ENCODE data around the gene FOLR3.

FOLR3 gene

GRCh38 chr11:72114570-72114969 lies 21.0 kb upstream of the FOLR3 start:
- no peak for TF ChIP-seq MAX (IDR thresholded peaks at IDR 0.05)
- no peak for TF ChIP-seq YY1 (IDR thresholded peaks at IDR 0.05; ENCODE audit: low read depth)
- TF ChIP-seq EGR1 (IDR thresholded peaks at IDR 0.05), result no peak
- TF ChIP-seq NFIC (IDR thresholded peaks at IDR 0.05), result no peak
- TF ChIP-seq FOXM1 (IDR thresholded peaks at IDR 0.05; ENCODE audit: borderline replicate concordance, low read depth), result no peak
- TF ChIP-seq REST (IDR thresholded peaks at IDR 0.05; ENCODE audit: low read depth), result no peak
- no peak for TF ChIP-seq TEAD4 (IDR thresholded peaks at IDR 0.05)
- TF ChIP-seq TCF12 (IDR thresholded peaks at IDR 0.05; ENCODE audit: low read depth), result no peak
- TF ChIP-seq TAF1 (IDR thresholded peaks at IDR 0.05; ENCODE audit: low read depth), result no peak
- no peak for TF ChIP-seq USF1 (IDR thresholded peaks at IDR 0.05)
- TF ChIP-seq CREB1 (IDR thresholded peaks at IDR 0.05; ENCODE audit: low read depth), result no peak
- TF ChIP-seq ZBTB7A (IDR thresholded peaks at IDR 0.05; ENCODE audit: low read depth), result no peak
- TF ChIP-seq RAD21 (IDR thresholded peaks at IDR 0.05; ENCODE audit: low read depth), result no peak
- TF ChIP-seq EP300 (IDR thresholded peaks at IDR 0.05; ENCODE audit: borderline replicate concordance), result no peak
- no peak for TF ChIP-seq CEBPB (IDR thresholded peaks at IDR 0.05)

- TF ChIP-seq USF1 (IDR thresholded peaks at IDR 0.05), result no peak
- no peak for TF ChIP-seq TAF1 (IDR thresholded peaks at IDR 0.05; ENCODE audit: low read depth)
- TF ChIP-seq FOXM1 (IDR thresholded peaks at IDR 0.05; ENCODE audit: borderline replicate concordance, low read depth), result no peak
- TF ChIP-seq EP300 (IDR thresholded peaks at IDR 0.05; ENCODE audit: borderline replicate concordance), result no peak
- TF ChIP-seq CREB1 (IDR thresholded peaks at IDR 0.05; ENCODE audit: low read depth), result no peak
- TF ChIP-seq TCF12 (IDR thresholded peaks at IDR 0.05; ENCODE audit: low read depth), result no peak
- TF ChIP-seq NFIC (IDR thresholded peaks at IDR 0.05), result no peak
- TF ChIP-seq EGR1 (IDR thresholded peaks at IDR 0.05), result no peak
- no peak for TF ChIP-seq REST (IDR thresholded peaks at IDR 0.05; ENCODE audit: low read depth)
- TF ChIP-seq MAX (IDR thresholded peaks at IDR 0.05), result no peak
- no peak for TF ChIP-seq CEBPB (IDR thresholded peaks at IDR 0.05)
- TF ChIP-seq TEAD4 (IDR thresholded peaks at IDR 0.05), result no peak
- TF ChIP-seq RAD21 (IDR thresholded peaks at IDR 0.05; ENCODE audit: low read depth), result no peak
- no peak for TF ChIP-seq ZBTB7A (IDR thresholded peaks at IDR 0.05; ENCODE audit: low read depth)
- no peak for TF ChIP-seq YY1 (IDR thresholded peaks at IDR 0.05; ENCODE audit: low read depth)
Observed at GRCh38 chr11:72116019-72116755, 19.3 kb upstream of the FOLR3 start.

GRCh38 chr11:72119198-72119597 lies 16.3 kb upstream of the FOLR3 start:
- TF ChIP-seq EGR1 (IDR thresholded peaks at IDR 0.05) (no peak), MAX (IDR thresholded peaks at IDR 0.05) (no peak), REST (IDR thresholded peaks at IDR 0.05; ENCODE audit: low read depth) (no peak), YY1 (IDR thresholded peaks at IDR 0.05; ENCODE audit: low read depth) (no peak), NFIC (IDR thresholded peaks at IDR 0.05) (no peak)

GRCh38 chr11:72120930-72121329 lies 14.6 kb upstream of the FOLR3 start:
- TF ChIP-seq ZBTB7A (IDR thresholded peaks at IDR 0.05; ENCODE audit: low read depth) (no peak), TCF12 (IDR thresholded peaks at IDR 0.05; ENCODE audit: low read depth) (no peak), FOXM1 (IDR thresholded peaks at IDR 0.05; ENCODE audit: borderline replicate concordance, low read depth) (no peak), EP300 (IDR thresholded peaks at IDR 0.05; ENCODE audit: borderline replicate concordance) (no peak)

Data from Ishikawa (cell line).